ENCODE data around the gene RECQL5. TPM values are rescaled to one million over a fixed set of nuclear protein-coding genes. Genes with fewer than 3 reads are reported as not detected.

RECQL5 gene
- polyA plus RNA-seq, 1 of the 3 experiments (the other 2 are of a cell fraction): 25.3 TPM

DNA sequence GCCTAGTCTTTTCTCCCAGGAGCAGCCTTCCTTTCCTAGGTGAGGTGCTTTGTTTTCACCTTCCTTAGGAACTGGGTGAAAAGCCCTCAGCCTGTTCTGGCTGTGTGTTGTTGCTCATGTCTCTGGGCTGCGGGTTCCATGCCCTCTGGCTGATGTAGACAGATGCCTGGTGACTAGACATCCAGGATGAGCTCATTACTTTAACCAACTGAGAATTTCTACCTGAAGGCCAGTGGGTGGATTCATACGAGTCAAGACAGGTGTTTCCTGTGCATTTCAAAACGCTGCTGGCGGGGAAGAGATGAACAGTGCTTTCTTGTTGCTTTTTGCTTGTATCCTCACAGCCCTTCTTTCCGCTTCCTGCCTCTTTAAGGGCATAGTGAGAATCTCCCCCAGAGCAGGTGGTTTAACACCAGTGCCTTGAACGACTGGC is 22.5 kb upstream of the RECQL5 start:
- H3K9ac ChIP-seq: no peak overlapping the region
- ChIA-PET CTCF (interaction anchor here (1.7 to 6.9 kb wide), 2 partner anchors 16 to 37 kb away, joined by 5 to 69 read pairs; no protein-coding TSS in a partner anchor), POLR2A (interaction anchor here (0.7 kb wide), 1 partner anchor 16 kb away, joined by 3 read pairs; no protein-coding TSS in a partner anchor)
- H3K27me3 ChIP-seq (ENCODE audit: insufficient read depth): no peaks in the 10 kb centered on the region
- H3K27ac ChIP-seq (ENCODE audit: low read depth in 2 of 2, low read length in 1 of 2): no peak overlapping the region
- H3K4me2 ChIP-seq: no peak overlapping the region
- no peaks in the 10 kb centered on the region for H3K9me2 ChIP-seq
- 81% methylated on average over 6 of the region's 6 CpGs for whole genome bisulfite sequencing (ENCODE audit: low lambda C conversion rate)
- no peak for DNase-seq
- TF ChIP-seq SIN3A (IDR thresholded peaks at IDR 0.05; ENCODE audit: borderline replicate concordance, low read depth, low read length) (no peak), YY1 (IDR thresholded peaks at IDR 0.05; ENCODE audit: low read depth) (no peak), TCF12 (IDR thresholded peaks at IDR 0.05) (no peak), FOSL2 (IDR thresholded peaks at IDR 0.05; ENCODE audit: borderline replicate concordance, low read depth) (no peak), RXRA (IDR thresholded peaks at IDR 0.05; ENCODE audit: borderline replicate concordance, low read depth) (no peak)
- TF ChIP-seq, protein P1, sequence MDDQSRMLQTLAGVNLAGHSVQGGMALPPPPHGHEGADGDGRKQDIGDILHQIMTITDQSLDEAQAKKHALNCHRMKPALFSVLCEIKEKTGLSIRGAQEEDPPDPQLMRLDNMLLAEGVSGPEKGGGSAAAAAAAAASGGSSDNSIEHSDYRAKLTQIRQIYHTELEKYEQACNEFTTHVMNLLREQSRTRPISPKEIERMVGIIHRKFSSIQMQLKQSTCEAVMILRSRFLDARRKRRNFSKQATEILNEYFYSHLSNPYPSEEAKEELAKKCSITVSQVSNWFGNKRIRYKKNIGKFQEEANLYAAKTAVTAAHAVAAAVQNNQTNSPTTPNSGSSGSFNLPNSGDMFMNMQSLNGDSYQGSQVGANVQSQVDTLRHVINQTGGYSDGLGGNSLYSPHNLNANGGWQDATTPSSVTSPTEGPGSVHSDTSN (IDR thresholded peaks at IDR 0.05): no peak
- TF ChIP-seq, protein P2, sequence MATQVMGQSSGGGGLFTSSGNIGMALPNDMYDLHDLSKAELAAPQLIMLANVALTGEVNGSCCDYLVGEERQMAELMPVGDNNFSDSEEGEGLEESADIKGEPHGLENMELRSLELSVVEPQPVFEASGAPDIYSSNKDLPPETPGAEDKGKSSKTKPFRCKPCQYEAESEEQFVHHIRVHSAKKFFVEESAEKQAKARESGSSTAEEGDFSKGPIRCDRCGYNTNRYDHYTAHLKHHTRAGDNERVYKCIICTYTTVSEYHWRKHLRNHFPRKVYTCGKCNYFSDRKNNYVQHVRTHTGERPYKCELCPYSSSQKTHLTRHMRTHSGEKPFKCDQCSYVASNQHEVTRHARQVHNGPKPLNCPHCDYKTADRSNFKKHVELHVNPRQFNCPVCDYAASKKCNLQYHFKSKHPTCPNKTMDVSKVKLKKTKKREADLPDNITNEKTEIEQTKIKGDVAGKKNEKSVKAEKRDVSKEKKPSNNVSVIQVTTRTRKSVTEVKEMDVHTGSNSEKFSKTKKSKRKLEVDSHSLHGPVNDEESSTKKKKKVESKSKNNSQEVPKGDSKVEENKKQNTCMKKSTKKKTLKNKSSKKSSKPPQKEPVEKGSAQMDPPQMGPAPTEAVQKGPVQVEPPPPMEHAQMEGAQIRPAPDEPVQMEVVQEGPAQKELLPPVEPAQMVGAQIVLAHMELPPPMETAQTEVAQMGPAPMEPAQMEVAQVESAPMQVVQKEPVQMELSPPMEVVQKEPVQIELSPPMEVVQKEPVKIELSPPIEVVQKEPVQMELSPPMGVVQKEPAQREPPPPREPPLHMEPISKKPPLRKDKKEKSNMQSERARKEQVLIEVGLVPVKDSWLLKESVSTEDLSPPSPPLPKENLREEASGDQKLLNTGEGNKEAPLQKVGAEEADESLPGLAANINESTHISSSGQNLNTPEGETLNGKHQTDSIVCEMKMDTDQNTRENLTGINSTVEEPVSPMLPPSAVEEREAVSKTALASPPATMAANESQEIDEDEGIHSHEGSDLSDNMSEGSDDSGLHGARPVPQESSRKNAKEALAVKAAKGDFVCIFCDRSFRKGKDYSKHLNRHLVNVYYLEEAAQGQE (IDR thresholded peaks at IDR 0.05; ENCODE audit: low read depth, low read length): no peak
- TF ChIP-seq, protein P3, sequence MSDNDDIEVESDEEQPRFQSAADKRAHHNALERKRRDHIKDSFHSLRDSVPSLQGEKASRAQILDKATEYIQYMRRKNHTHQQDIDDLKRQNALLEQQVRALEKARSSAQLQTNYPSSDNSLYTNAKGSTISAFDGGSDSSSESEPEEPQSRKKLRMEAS (IDR thresholded peaks at IDR 0.05; ENCODE audit: low read depth): no peak
- TF ChIP-seq, protein P4, sequence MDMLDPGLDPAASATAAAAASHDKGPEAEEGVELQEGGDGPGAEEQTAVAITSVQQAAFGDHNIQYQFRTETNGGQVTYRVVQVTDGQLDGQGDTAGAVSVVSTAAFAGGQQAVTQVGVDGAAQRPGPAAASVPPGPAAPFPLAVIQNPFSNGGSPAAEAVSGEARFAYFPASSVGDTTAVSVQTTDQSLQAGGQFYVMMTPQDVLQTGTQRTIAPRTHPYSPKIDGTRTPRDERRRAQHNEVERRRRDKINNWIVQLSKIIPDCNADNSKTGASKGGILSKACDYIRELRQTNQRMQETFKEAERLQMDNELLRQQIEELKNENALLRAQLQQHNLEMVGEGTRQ (IDR thresholded peaks at IDR 0.05; ENCODE audit: borderline replicate concordance, low read depth, low read length): no peak
- H3K36me3 ChIP-seq (replicated peaks in 1 of 2; ENCODE audit: control insufficient read depth in 1 of 2, insufficient read depth in 2 of 2, low read length in 1 of 2): peaks cover 12 to 25% of the 10 kb centered on the region in 2 experiments
- peaks cover 35 to 63% of the 10 kb centered on the region in 2 experiments; a peak in 3 of 4 replicates for H3K4me1 ChIP-seq (ENCODE audit: control insufficient read depth in 1 of 2, insufficient read depth in 2 of 2, low read depth in 1 of 2, low read length in 1 of 2)
- no peaks in the 10 kb centered on the region for H4K20me1 ChIP-seq (ENCODE audit: insufficient read depth)
- peaks cover 83% of the 10 kb centered on the region for H3K79me2 ChIP-seq (ENCODE audit: insufficient read depth)
- H3K9me3 ChIP-seq: no peaks in the 10 kb centered on the region
- H3F3A ChIP-seq (replicated peaks; ENCODE audit: insufficient read depth): peaks cover 44% of the 10 kb centered on the region
- no peak overlapping the region for H3K4me3 ChIP-seq (ENCODE audit: low read depth in 2 of 2, low read length in 1 of 2)
- no peak overlapping the region for H2AFZ ChIP-seq (ENCODE audit: low read depth)
